GM10248 (cell line): ENCODE measurements around the gene EXOSC9.

Experiments
- CTCF ChIA-PET: fragments of 300-600 bp; sonication (Branson Sonifier 250); formaldehyde crosslinking; extraction: SDS; loops from one replicate; lab custom pipeline; 2021; ENCODE audit warnings: antibody characterized with exemption; lab: Yijun Ruan, JAX
- POLR2A ChIA-PET: fragments of 350-650 bp; sonication (Branson Sonifier 250); formaldehyde crosslinking; extraction: SDS; loops from one replicate; lab custom pipeline; 2020; ENCODE audit warnings: antibody characterized with exemption; lab: Yijun Ruan, JAX
- DNase-seq: peaks from one replicate; pipeline ENCODE4 v3.0.0; 2012; ENCODE audit errors: extremely low spot score
- CTCF ChIP-seq: IDR thresholded peaks from 2 replicates; pipeline ENCODE4 v1.5.1; 2012; ENCODE audit warnings: mild to moderate bottlenecking, low read depth; ENCODE audit errors: extremely low read depth, missing control alignments, control extremely low read depth

The EXOSC9 gene

DNA sequence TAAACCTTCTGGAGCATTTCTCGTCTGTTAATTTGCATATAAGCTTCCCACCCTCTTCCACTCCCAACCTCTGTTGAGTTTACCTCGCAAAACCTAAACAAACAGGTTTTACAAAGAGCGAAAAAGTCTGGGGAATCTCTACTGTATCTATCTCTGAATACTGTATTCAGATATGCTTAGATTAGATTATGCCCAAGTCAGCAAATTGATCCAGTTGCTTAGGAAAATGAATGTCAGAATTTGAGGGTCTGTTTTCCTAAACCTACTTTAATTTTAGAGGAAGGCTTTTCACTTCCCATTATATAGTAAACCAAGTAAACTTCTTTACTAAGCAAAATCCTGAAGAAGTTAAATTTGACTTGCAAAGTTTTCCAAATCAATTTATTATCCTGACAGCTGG, 15.9 kb downstream of the EXOSC9 start:
- POLR2A ChIA-PET = no interaction called here
- TF ChIP-seq CTCF = no peak
- DNase-seq = no peak
- CTCF ChIA-PET = no interaction called here

- CTCF ChIA-PET = interaction anchor here (1.0 to 1.4 kb wide), 2 partner anchors 9 to 10 kb away, joined by 3 to 5 read pairs; no protein-coding TSS in a partner anchor
- TF ChIP-seq CTCF = no peak
- DNase-seq = no peak
- POLR2A ChIA-PET = no interaction called here
Observed at GRCh38 chr4:121817701-121818100, 16.6 kb downstream of the EXOSC9 start.

DNA sequence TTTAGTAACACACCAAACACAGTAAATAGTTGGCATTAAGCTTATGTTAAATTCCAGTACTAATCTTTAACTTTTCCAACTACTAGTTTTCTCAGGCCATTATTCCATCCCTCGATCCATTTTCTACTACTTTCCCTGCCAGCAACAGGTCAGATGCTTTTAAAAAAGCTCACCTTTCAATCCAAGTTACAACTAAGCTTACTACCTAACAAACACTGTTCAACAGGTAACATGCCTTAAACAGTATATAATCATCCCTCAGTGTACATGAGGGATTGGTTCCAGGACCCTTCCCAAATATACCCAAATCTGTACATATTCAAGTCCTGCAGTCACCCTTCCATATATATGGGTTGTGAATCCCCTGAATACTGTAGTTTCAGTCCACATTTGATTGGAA, 17.1 kb downstream of the EXOSC9 start:
- ChIA-PET CTCF (interaction anchor here (1.0 to 1.4 kb wide), 2 partner anchors 9 to 10 kb away, joined by 3 to 5 read pairs; no protein-coding TSS in a partner anchor), POLR2A (no interaction called here)
- no peak for TF ChIP-seq CTCF
- DNase-seq = no peak

- ChIA-PET POLR2A (no interaction called here), CTCF (interaction anchor here (0.9 to 1.4 kb wide), 2 partner anchors 8 to 11 kb away, joined by 3 to 5 read pairs; no protein-coding TSS in a partner anchor)
- DNase-seq = no peak
- no peak for TF ChIP-seq CTCF
Observed at GRCh38 chr4:121819216-121819965, 18.3 kb downstream of the EXOSC9 start.

GRCh38 chr4:121822047-121822446, 20.9 kb downstream of the EXOSC9 start:
- POLR2A ChIA-PET = no interaction called here
- CTCF ChIA-PET = interaction anchor here (0.9 to 1.4 kb wide), 2 partner anchors 11 to 22 kb away, joined by 3 to 9 read pairs; no protein-coding TSS in a partner anchor
- no peak for TF ChIP-seq CTCF
- no peak for DNase-seq

DNA sequence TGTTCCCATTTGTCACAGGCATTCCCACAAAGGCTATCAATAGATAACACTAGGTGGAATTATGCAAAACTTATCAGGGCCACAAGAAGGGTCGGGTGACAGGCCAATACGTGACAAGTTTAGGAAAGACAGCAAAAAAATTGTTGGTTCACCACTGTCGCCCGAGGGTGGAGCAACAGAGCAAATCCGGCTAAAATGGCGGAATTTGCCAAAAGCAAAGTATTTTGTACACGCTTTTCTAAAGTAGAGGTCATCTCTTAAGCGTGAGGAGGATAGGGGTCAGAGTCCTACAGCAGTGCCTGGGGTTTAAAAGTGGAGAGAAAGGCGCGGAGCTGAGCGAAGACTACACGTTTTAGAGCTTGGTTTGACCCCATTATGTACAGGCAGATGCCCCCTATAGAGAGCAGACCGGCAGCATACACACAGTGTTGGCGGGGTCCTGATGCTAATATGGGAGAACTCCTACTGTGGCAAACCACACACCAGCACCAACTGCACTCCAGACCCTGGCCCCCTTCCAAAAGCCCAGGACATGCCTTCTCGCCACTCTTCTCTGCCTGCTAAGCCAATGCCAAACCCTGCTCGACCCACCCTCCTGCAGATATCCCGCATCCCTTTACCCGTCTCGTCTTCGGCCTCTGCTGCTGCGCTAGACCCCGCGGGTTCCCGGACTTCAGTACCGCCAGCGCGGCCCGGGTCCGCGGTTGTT, 21.8 kb downstream of the EXOSC9 start:
- ChIA-PET CTCF (interaction anchor here (0.9 to 1.8 kb wide), 2 partner anchors 12 to 23 kb away, joined by 3 to 5 read pairs; no protein-coding TSS in a partner anchor), POLR2A (no interaction called here)
- TF ChIP-seq CTCF = peak; percentile 27
- DNase-seq = peak; percentile 50
